ENCODE data around the gene A1CF.

DNA sequence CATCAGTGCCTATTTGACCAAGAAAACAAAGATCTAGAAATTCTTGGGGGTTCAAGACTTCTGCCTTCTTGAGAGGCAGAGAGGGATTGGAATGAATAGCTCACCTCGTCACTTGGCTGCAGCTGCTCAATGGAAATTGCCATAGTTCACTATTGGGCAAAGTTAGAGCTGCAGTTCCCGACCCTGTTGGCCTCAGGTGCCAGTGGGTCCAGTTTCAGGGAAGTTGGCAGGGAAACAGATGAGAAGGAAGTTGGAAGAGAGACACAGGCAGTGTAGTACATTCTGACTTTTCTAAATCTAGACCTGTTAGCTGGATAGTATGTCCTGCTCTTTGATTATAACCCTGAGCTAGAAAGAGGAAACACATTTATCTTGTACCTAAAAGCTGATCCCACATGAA, 19.1 kb downstream of the A1CF start:
- no peak for TF ChIP-seq EZH2phosphoT487 (IDR thresholded peaks at IDR 0.05; ENCODE audit: insufficient read depth, low read depth)
- no peak for TF ChIP-seq EZH2 (IDR thresholded peaks at IDR 0.05; ENCODE audit: insufficient read depth, poor library complexity, severe bottlenecking)

All from GM23248 (cell line).